ENCODE data around the gene NEAT1. TPM values are rescaled to one million over a fixed set of nuclear protein-coding genes. Genes with fewer than 3 reads are reported as not detected.
A peak's percentile ranks its signal among the peaks of the same experiment; 100 is the strongest.

Gene NEAT1
- total and polyA plus RNA-seq, 9 of the 15 experiments (the other 6 are each of a cell fraction or from before 2014, with no cell fraction given), result 20.1 to 389 (median 62.8) TPM

GRCh38 chr11:65420506-65420905 is 2.1 kb upstream of the NEAT1 start (continued):
- no peak for TF ChIP-seq ZFP91 (CRISPR knock-in tag; IDR thresholded peaks at IDR 0.05)
- 0 out of 2 replicates have a peak, but pooled peaks have one; percentile 28 for TF ChIP-seq BCOR (IDR thresholded peaks at IDR 0.05)
- TF ChIP-seq ZNF586 (CRISPR knock-in tag; conservative IDR thresholded peaks at IDR 0.05), result no peak
- TF ChIP-seq POLR2AphosphoS5 (IDR thresholded peaks at IDR 0.05; ENCODE audit: control insufficient read depth, insufficient read depth, low read depth, low read length), result no peak
- 0 out of 2 replicates have a peak, but pooled peaks have one; percentile 32 for TF ChIP-seq CUX1 (CRISPR knock-in tag; IDR thresholded peaks at IDR 0.05)
- no peak for TF ChIP-seq ZNF780A (CRISPR knock-in tag; IDR thresholded peaks at IDR 0.05)
- TF ChIP-seq MNT (conservative IDR thresholded peaks at IDR 0.05), result no peak
- TF ChIP-seq ZNF41 (CRISPR knock-in tag; conservative IDR thresholded peaks at IDR 0.05), result 0 out of 2 replicates have a peak, but pooled peaks have one; percentile 17
- TF ChIP-seq ZNF12 (CRISPR knock-in tag; IDR thresholded peaks at IDR 0.05), result no peak
- no peak for TF ChIP-seq TFAM (CRISPR knock-in tag; conservative IDR thresholded peaks at IDR 0.05)
- TF ChIP-seq ILF3 (IDR thresholded peaks at IDR 0.05; ENCODE audit: borderline replicate concordance), result no peak
- no peak for TF ChIP-seq ELK3 (CRISPR knock-in tag; IDR thresholded peaks at IDR 0.05)
- no peak for TF ChIP-seq SNRNP70 (optimal IDR thresholded peaks at IDR 0.05; ENCODE audit: low read depth, low read length)
- no peak for TF ChIP-seq RBM22 (IDR thresholded peaks at IDR 0.05; ENCODE audit: low read depth, low read length, poor library complexity, severe bottlenecking)
- TF ChIP-seq PHF21A (IDR thresholded peaks at IDR 0.05; ENCODE audit: borderline replicate concordance, low read depth), result no peak
- no peak for TF ChIP-seq LCOR (CRISPR knock-in tag; IDR thresholded peaks at IDR 0.05)
- no peak for TF ChIP-seq ZNF347 (CRISPR knock-in tag; IDR thresholded peaks at IDR 0.05; ENCODE audit: low read depth)

All from K562 (cell line).